HG02884 (cell line): ENCODE data around the gene ZC3H13.

Source experiments
- ATAC-seq: cut with Tn5 transposase; IDR thresholded peaks from one replicate; pipeline ENCODE4 v1.9.1; 2021; ENCODE audit warnings: mild to moderate bottlenecking, moderate library complexity; ENCODE audit not compliant: unreplicated experiment

The ZC3H13 gene

DNA sequence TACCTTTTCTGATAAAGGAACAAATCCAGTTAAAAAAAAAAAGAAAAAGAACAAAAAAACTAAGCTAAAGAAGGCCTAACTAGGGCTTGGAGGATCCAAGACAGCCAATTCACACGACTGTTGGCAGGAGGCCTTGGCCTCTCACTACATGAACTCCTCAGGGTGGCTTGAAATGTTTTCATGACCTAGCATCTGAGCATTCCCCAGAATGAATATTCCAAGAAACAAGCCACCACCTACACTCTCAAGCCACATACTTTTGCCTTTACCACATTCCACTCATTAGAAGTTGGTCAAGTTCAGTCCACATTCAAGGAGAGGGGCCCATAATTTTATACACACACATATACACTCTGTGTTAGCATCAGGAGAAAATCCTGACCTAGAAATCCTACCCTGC lies 103.4 kb downstream of the ZC3H13 start:
- no peak for ATAC-seq

DNA sequence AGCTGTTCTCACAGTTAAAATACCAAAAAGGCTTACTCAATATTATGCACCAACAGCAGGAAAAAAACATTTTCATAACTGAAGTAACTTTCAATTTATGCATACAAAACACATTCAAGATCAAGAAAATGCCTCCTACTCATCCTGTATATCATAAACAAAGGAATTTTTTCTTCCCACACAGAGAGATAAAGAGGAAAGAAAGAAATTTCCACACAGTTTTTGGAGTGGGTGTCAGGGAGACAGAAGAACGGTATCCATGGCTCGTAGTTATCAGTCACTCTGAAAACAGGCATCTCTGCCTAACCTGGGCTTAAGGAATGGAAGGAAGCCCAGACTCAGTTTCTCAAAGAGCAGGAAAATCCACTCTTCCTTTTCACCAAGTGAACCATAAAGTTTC lies 108.6 kb downstream of the ZC3H13 start:
- no peak for ATAC-seq

DNA sequence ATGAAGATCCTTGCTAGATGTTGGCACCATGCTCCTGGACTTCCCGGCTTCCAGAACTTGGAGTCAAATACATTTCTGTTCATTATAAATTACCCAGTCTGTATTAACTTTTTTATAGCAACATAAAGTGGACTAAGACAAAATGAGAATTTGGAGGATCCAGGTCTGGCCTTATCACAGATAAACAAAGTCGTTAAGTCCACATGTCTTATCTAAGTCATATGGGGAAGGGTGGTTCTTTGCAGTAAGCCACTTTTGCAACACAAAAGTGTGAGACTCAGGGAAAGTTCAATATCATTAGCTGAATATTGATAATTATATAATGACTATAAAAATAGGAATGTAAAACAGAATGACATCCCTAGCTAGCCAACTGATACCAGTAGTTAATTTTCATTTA lies 109.4 kb downstream of the ZC3H13 start:
- no peak for ATAC-seq

DNA sequence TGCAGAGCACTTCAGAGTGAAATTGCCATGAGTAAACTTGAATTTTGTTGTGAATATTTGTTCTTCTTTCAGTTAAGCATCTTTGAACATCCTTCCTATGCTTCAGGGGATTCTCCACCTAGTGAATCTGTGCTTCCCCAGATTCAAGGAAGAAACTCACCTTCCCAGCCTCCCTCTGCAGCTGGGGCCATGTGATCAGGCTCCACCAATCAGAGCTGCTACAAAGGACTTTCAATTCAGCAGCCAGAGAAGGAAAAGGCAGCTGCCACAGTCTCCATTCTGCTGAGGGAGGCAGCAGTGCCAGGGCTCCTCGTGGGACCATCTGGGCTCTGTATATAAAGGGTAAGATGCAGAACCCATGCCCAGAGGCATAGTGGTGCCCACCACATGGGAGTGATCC lies 111.3 kb downstream of the ZC3H13 start:
- ATAC-seq = no peak

DNA sequence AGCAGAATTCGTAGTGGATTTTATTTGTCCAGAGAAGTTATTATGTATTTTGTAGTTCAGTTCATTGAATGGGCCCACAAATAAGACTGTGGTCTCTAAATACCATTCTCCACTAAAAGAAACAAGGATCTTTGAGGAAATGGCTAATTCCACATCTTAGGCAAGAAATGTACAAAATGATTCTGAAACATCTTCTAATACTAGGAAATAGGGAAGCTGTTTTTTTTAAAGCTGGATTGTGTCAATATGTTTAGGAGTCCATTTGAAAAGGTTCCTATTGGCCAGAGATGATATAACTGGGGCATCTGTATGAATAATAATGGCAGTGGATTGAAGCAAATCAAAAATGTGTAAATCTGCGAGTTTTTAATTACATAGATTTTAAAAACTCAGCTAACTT lies 112.5 kb downstream of the ZC3H13 start:
- ATAC-seq = no peak

DNA sequence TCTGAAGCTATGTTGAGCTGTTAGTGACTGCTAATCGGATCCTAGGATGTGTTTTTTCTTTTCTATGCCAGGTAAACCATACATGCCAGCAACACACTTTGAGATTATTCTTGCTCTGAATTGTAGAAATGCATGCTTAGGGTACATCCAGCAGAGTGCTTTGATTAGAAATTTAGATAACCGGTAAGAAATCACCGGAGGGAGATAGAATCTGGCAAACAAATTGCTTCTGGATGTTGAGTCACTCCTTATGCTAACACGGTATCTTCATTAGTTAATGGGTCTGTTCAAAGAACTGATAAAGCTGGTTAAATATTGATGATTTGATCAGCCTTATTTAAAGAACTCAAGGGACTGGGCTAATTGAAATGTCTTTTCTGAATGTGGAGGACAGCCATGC lies 115.9 kb downstream of the ZC3H13 start:
- no peak for ATAC-seq

DNA sequence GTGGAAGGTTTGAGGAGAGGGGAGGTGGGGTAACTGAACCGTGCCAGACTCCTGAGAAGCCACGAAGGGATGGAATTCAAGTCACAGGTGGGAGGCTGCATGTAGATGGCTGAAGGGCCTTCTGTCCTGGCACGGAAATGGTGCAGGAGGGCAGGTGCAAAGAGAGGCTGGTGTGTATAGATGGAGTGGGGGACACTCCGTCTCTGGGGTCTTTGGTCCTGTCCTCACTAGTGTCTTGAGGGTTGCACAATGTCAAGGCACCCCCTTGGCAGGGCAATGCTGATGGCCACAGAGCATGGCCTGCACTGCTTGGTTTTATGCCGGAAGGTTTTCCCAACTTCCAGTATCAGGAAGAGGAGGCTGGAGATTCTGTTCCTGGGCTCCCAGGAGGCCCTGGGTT lies 118.3 kb downstream of the ZC3H13 start:
- no peak for ATAC-seq

DNA sequence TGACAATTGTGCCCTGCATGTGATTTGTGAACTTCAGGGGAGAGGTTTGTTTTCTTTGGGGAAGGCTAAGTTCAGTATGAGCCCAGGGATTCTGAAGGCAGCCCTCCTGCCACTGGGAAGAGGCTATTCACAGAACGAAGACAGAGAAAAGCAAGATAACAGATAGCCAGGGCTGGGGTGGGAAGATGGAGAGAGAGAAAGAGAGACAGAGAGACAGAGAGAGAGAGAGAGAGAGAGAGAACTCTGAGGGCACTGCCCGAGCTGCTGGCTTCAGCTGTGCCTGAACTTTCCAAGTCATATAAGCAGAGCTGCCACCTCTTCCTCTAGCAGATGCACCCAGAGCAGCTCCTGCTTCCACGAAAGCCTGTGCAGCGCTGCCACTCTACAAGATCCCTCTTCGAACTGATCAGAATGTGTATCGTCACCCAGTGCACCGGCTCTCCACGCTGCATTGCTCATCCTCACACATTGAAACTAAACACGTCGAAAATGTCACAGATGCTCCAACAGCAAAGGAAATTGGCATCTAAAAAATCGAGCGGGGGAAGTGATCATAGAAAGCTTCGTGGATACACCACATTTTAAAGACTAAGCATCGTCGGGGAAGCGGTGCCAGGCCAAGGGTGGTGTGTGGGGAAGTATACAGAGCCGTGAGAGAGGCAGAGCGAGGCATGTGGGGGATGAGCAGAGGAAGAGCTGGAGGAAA lies 119.2 kb downstream of the ZC3H13 start:
- no peak for ATAC-seq

DNA sequence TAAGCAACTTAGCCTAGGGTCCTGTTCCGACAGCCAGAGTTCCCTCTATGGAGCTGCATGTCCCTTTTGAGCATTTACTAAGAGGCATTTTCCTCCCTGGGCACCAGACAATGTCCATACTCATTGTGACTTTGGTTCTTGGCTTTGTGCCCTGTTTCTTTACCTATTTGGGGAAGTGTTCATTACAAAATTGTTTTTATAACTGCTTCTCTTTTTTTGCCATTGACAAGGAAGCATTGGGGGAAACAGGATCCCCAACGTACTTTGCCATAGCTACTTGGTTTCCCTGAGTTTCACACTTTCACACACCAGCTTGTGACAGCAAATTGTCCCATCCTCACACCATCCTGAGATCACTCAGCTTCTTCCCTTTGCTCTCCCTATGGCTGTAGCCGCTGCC lies 119.9 kb downstream of the ZC3H13 start:
- no peak for ATAC-seq

DNA sequence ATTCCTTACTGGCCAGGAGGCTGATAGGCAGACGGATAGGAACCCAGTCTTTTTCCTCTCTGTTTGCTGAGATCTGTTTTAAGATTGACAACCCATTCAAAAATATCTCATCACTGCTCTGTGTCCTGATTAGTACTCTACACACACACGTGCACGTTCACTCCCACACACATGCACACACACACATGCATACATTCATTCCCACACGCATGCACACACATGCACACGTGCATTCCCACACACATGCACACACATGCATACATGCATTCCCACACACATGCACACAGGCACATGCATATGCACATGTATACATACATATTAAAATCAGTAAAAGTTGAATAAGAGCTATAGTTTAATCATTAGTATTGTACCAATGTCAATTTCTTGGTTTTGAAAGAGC lies 120.4 kb downstream of the ZC3H13 start:
- no peak for ATAC-seq

DNA sequence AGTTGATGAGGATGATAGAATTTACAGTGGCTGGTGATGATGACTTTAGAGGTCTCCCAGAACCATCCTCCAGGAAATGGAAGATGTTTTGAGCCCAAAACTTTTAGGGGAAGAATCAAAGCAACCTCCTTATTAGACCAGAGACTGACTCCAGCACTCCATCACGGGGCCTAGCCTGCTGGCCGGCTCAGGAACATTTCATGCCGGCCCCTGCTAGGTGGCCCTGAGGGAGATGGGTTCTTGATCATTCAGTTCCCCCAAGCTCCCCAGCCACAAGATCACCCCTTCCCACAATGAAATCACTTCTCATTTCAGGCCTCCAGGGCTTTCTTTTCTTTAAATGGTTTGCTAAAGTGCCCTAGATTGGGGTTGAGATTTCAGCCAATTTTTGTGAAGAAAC lies 121.3 kb downstream of the ZC3H13 start:
- no peak for ATAC-seq

DNA sequence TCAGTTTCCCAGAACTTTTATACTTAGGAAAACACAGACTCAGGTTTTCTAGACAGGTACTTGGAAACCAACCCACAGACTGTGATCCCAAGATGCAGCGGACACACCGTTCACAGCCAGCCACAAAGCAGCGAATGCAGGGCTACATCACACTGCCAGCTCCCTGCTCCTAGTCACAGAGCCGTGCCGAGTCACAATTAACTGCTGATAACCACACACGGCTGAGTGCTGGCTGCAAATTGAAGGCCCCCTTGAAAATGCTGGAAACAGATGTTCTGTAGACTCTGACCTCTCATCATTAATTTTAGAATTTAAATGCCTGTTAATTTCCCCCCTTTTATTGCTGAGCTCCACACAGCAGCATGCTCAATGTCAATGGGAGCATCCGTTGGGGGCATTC lies 122.4 kb downstream of the ZC3H13 start:
- ATAC-seq = no peak

DNA sequence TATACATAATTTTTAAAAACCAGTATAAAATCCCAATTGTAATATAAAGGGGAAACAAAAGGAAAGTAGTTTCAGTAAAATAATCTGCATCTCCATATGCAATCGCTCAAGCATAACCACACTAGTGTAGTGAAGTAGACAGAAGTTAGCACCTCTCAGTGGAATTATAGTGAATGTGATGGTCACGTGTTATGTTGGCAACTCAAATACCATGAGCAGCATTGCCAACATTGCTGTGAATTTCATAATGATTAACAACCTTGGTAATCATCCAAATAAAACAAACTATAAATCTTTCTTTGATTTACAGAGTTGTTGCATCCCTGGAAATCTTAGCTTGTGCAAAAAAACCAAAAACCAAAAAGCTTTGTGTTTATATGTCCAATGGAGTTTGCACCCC lies 123.7 kb downstream of the ZC3H13 start:
- no peak for ATAC-seq

DNA sequence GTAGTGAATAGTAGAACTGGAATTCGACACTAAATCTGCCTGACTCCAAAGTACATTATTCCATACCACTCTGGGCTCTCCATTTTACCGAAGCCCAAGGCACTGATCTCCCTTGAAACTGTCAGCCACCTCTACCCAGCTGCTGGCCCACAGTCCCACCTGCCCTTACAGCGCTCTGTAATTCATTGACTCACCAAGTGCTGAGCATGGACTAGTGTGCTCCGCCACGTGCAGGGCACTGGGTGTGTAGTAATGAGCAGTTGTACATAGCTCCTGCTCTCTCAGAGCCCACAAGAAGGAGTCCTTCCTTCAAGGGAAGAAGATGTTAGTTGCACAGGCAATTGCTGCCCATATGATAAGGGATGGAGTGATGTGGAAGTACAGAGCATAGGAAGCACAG lies 124.4 kb downstream of the ZC3H13 start:
- ATAC-seq = no peak

DNA sequence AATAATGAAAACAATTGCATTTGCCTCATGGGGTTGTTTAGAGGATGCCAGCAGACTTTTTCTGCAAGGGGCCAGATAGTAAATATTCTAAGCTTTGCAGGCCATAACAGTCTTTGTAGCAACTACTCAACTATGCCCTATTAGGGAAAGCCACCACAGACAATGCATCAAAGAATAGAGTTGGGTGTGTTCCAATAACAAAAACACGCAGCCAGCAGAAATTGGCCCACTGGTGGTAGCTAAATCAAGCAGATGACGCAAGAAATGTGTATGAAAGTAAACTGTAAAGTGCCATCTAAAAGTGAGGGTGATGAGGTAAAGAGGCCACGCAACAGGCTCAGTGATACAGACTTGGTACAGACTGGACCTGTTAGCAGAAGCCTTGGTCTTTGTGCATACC lies 125.8 kb downstream of the ZC3H13 start:
- no peak for ATAC-seq

DNA sequence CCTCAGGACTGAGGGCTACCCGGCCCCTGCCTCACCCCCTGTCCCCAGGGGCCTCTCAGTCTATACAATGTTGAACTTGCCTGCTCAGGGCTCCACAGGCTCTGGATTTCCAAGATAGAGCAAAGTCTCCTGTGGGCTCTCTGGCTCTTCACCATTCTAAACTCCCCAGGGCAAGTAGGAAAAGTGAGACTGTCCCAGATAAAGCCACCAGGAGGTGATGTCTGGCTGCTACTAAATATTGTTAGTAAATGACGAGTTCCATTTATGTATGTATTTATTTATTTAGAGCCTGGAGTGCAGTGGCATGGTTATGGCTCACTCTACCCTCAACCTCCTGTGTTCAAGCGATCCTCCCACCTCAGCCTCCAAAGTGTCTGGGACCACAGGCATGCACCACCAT lies 127.4 kb downstream of the ZC3H13 start:
- ATAC-seq = no peak

DNA sequence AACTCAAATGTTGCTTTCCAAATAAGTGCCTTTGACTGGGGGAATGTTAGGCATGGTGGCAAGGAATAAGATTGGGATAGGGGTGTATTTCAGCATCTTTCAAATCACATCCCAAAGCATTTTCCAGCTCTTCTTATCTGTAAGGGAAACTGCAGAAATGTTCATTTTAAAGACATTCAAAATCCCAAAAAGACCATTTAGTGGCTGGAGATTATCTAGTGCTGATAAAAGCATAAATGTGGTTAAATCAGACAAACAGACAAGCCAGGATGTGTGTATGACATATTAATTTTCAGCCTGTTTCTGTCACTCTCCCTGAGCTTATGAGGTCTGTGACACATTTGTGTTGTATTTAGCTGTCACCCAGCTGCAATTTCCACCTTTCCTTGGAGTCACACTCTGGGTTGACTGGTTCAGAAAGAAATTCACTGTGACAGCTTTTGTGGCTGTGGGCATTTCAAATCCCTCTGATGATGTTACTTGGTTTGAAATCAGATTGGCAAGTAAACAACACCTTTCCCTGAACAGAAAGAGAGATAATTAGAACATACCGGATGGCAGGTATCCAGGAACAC lies 131.3 kb downstream of the ZC3H13 start:
- ATAC-seq = no peak

DNA sequence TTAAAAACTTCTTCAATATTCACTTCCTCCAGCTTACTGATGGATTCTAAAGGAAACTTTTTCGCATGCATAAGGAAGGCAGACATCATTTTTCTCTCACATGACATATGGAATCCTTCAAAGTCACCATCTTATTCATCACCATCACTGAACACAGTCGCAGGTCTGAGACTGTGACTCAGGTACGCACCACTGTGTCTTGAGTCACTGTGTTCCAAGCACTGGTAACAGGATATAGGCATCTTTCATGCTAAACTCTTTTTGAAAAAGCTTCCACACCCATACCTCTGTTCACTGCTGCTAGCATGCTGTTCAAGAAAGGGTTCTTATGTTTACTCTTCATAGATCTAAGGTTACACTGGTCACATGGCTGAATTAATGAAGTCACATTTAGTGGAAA lies 133.9 kb downstream of the ZC3H13 start:
- no peak for ATAC-seq

DNA sequence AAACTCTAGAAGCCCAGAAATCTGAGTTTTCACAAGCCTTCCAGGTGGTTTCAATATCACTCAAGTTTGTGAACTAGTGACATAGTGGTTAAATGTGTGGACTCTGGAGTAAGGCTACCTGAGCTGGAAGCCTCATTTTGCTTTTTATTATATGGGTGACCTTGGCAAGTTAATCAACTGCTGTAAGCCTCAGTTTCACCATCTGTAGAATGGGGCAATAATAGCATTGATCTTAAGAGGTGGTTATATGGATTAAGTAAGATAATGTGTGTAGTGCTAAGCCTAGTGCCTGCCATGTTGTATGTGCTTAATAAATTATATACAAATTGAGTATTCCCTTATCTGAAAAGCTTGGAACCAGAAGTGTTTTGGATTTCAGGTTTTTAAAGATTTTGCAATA lies 135.5 kb downstream of the ZC3H13 start:
- no peak for ATAC-seq

DNA sequence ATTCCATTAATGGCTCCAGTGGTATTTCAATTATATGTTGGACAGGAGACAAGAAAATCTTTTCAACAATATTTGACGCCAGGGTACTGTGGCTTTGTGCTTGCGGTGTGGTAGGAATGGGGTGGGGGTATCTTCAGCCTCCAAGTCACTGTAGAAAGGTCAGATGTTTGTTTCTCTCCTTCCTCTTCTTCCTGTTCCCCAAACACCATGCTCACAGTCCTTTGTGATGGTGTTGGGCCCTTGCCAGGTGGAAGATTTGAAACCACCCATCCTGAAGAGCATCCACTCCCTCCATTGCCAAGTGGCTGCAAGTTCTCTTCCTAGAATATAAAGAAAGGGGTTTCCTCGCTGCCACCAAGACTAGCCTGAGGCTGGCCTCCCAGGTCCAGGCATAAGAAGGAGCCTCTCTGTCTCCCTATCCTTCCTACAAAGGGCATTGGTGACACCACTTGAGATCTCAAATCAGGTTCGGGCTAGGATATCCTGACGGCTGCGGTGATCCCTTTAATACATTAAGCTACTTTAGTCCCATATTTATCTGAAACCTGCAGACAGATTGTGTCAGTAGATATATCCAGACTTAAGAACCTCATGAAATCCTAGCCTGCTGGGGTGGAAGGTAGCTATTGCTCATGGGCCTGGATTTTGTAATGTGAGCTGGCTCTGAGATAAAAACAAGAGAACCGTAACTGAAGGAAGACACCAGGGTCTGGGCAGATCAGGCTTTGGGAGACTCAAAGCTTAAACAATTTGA lies 136.7 kb downstream of the ZC3H13 start:
- ATAC-seq = no peak

DNA sequence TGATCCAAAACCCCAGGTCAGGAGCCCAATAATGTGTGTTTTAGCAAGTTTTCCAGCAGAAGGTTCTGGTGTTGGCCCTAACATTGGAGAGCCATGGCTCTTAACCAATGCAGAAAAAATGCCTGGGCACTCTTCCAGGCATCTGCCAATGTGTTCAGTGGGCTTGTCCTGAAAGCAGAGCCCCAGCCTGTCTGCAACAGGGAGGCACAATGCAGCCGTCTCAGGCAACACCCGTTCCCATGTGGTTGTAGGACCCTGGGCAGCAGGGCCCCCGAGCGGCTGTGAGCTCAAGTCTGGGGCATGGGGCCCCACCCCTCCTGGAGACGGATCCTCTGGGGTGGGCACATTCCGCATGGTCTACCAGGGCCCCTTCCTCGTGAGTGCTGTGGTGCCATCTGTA lies 142.9 kb downstream of the ZC3H13 start:
- no peak for ATAC-seq

DNA sequence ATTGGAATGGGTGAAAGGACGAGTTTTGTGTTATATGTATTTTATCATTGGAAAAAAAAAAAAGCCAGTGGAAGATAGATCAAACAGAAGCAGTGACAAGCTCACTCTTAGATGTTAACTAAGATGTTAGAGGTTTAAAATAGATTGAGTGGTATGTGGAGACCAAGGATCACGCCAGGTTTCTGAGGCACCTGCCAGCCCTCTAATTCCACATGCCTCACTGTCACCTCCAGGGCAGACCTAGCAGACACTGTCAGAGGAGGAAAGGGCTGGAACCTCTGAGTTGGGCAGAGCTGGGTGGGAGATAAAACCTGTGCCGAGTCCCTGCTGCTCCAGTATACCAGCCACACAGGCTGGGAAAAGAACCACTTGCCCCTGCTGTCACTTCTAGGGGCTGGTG lies 143.5 kb downstream of the ZC3H13 start:
- ATAC-seq = no peak
